ENCODE data around the gene NPIPA5. TPM values are rescaled to one million over a fixed set of nuclear protein-coding genes. Genes with fewer than 3 reads are reported as not detected.
"Not testable (repeated sequence)": the region's sequence is repeated elsewhere in the genome, so short reads cannot be mapped to it uniquely, and the experiment has no call there.

NPIPA5 gene
- total RNA-seq, 1 donor from 2014 or later = 5.0 TPM

GRCh38 chr16:15395631-15396508, 17.8 kb upstream of the NPIPA5 start, which contains the start of gene MPV17L:
Gene MPV17L, plus strand, starts transcription at chr16:15395754. Its CDS starts 144 bp downstream, at chr16:15395898.
- DNase-seq (ENCODE audit: extremely low spot score, unreplicated experiment) = peak; percentile 69
- H3K4me1 Mint-ChIP-seq (ENCODE audit: unreplicated experiment); H3K9me3 Mint-ChIP-seq; H3K36me3 Mint-ChIP-seq; H3K27me3 Mint-ChIP-seq: not testable (repeated sequence)
- TF ChIP-seq, protein P1, sequence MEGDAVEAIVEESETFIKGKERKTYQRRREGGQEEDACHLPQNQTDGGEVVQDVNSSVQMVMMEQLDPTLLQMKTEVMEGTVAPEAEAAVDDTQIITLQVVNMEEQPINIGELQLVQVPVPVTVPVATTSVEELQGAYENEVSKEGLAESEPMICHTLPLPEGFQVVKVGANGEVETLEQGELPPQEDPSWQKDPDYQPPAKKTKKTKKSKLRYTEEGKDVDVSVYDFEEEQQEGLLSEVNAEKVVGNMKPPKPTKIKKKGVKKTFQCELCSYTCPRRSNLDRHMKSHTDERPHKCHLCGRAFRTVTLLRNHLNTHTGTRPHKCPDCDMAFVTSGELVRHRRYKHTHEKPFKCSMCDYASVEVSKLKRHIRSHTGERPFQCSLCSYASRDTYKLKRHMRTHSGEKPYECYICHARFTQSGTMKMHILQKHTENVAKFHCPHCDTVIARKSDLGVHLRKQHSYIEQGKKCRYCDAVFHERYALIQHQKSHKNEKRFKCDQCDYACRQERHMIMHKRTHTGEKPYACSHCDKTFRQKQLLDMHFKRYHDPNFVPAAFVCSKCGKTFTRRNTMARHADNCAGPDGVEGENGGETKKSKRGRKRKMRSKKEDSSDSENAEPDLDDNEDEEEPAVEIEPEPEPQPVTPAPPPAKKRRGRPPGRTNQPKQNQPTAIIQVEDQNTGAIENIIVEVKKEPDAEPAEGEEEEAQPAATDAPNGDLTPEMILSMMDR (conservative IDR thresholded peaks at IDR 0.05) = peak; percentile 35
- Mint-ChIP-seq H3K27ac (peak within 1 kb of the TSS; percentile 34), H3K4me3 (peak within 1 kb of the TSS; percentile 77)

DNA sequence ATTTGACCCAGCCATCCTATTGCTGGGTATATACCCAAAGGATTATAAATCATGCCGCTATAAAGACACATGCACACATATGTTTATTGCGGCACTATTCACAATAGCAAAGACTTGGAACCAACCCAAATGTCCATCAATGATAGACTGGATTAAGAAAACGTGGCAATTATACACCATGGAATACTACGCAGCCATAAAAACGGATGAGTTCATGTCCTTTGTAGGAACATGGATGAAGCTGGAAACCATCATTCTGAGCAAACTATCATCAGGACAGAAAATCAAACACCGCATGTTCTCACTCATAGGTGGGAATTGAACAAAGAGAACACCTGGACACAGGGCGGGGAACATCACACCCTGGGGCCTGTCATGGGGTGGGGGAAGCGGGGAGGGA, 14.9 kb upstream of the NPIPA5 start:
- not testable (repeated sequence) for H3K27ac Mint-ChIP-seq; H3K9me3 Mint-ChIP-seq; DNase-seq (ENCODE audit: extremely low spot score, unreplicated experiment); H3K4me1 Mint-ChIP-seq (ENCODE audit: unreplicated experiment); H3K4me3 Mint-ChIP-seq; H3K27me3 Mint-ChIP-seq; H3K36me3 Mint-ChIP-seq

DNA sequence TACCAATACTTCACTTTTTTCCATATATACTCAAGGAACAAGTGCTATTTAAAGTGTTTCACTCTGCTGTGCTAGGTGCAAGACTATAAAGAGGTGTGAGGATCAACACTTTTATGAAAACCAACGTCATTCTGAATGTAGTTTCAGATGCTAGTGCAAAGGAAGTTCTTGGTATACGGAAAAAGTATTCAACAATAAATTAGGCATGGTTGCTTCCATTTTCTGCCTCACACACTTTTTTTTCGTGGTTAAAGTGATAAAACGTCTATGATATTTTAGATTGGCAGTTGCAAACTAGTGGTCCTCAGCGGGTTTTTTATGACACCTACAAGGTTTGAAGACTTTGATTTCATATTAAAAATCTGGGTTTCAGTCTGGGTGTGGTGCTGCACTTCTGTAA, 11.8 kb upstream of the NPIPA5 start:
- H3K4me1 Mint-ChIP-seq (ENCODE audit: unreplicated experiment); H3K4me3 Mint-ChIP-seq; H3K9me3 Mint-ChIP-seq; H3K27ac Mint-ChIP-seq; H3K27me3 Mint-ChIP-seq; H3K36me3 Mint-ChIP-seq; DNase-seq (ENCODE audit: extremely low spot score, unreplicated experiment): not testable (repeated sequence)

GRCh38 chr16:15388060-15388459, 10.0 kb upstream of the NPIPA5 start:
- H3K27me3 Mint-ChIP-seq; DNase-seq (ENCODE audit: extremely low spot score, unreplicated experiment); H3K4me1 Mint-ChIP-seq (ENCODE audit: unreplicated experiment); H3K9me3 Mint-ChIP-seq; H3K36me3 Mint-ChIP-seq; H3K4me3 Mint-ChIP-seq; H3K27ac Mint-ChIP-seq: not testable (repeated sequence)

DNA sequence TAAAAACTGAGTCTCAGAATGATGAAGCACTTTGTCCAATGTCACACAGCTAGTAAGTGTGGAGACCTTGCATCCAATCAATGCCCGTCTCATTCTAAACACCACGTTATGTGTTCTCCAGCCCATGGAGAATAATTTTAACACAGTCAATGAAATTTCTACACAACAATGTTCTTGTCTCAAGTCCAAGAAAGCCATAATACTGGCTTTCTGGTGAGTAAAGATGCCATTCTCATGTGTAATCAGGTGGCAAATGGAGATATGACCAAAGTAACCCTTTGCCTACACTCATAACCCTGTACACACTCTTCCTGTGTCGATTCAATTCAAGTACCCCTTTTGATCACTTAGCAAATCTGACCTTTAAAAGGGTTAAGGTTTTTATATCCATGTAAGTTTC, 4.7 kb upstream of the NPIPA5 start:
- not testable (repeated sequence) for H3K4me1 Mint-ChIP-seq (ENCODE audit: unreplicated experiment); H3K27me3 Mint-ChIP-seq; H3K4me3 Mint-ChIP-seq; H3K36me3 Mint-ChIP-seq; DNase-seq (ENCODE audit: extremely low spot score, unreplicated experiment); H3K27ac Mint-ChIP-seq; H3K9me3 Mint-ChIP-seq

- not testable (repeated sequence) for H3K9me3 Mint-ChIP-seq; DNase-seq (ENCODE audit: extremely low spot score, unreplicated experiment); H3K4me1 Mint-ChIP-seq (ENCODE audit: unreplicated experiment); H3K36me3 Mint-ChIP-seq; H3K27ac Mint-ChIP-seq; H3K27me3 Mint-ChIP-seq; H3K4me3 Mint-ChIP-seq
Measured at GRCh38 chr16:15357495-15357894, 20.6 kb downstream of the NPIPA5 start.

GRCh38 chr16:15354846-15355245, 23.2 kb downstream of the NPIPA5 start:
- not testable (repeated sequence) for DNase-seq (ENCODE audit: extremely low spot score, unreplicated experiment); H3K27ac Mint-ChIP-seq; H3K27me3 Mint-ChIP-seq; H3K4me3 Mint-ChIP-seq; H3K36me3 Mint-ChIP-seq; H3K4me1 Mint-ChIP-seq (ENCODE audit: unreplicated experiment); H3K9me3 Mint-ChIP-seq

GRCh38 chr16:15352852-15353251, 25.2 kb downstream of the NPIPA5 start:
- DNase-seq (ENCODE audit: extremely low spot score, unreplicated experiment); H3K4me3 Mint-ChIP-seq; H3K4me1 Mint-ChIP-seq (ENCODE audit: unreplicated experiment); H3K36me3 Mint-ChIP-seq; H3K27ac Mint-ChIP-seq; H3K27me3 Mint-ChIP-seq; H3K9me3 Mint-ChIP-seq: not testable (repeated sequence)

- not testable (repeated sequence) for DNase-seq (ENCODE audit: extremely low spot score, unreplicated experiment); H3K4me3 Mint-ChIP-seq; H3K27me3 Mint-ChIP-seq; H3K9me3 Mint-ChIP-seq; H3K36me3 Mint-ChIP-seq; H3K27ac Mint-ChIP-seq; H3K4me1 Mint-ChIP-seq (ENCODE audit: unreplicated experiment)
Measured at GRCh38 chr16:15351745-15352144, 26.3 kb downstream of the NPIPA5 start.

GRCh38 chr16:15351251-15351650, 26.8 kb downstream of the NPIPA5 start:
- DNase-seq (ENCODE audit: extremely low spot score, unreplicated experiment); H3K27ac Mint-ChIP-seq; H3K27me3 Mint-ChIP-seq; H3K36me3 Mint-ChIP-seq; H3K9me3 Mint-ChIP-seq; H3K4me3 Mint-ChIP-seq; H3K4me1 Mint-ChIP-seq (ENCODE audit: unreplicated experiment): not testable (repeated sequence)

GRCh38 chr16:15348721-15349120, 29.4 kb downstream of the NPIPA5 start:
- H3K4me3 Mint-ChIP-seq; H3K27me3 Mint-ChIP-seq; H3K36me3 Mint-ChIP-seq; DNase-seq (ENCODE audit: extremely low spot score, unreplicated experiment); H3K27ac Mint-ChIP-seq; H3K4me1 Mint-ChIP-seq (ENCODE audit: unreplicated experiment); H3K9me3 Mint-ChIP-seq: not testable (repeated sequence)

DNA sequence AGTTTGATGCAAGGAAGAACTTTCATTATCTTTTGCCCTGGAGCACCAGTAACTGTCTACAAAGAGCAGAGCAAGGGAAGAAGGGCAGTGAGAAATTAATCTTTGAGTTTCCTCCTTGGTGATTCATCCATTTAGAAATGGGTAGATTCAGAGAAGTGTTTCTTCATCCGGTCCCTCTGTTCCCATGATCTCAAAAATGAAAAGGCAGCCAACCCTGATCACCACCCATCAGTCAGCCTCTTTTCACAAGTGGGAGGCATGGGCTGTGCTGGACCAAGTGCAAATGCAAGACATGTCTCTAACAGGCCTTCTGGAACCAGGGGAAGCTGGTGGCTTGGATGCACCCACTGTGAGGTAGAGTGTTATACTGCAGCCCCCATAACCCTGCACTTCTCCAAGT, 35.8 kb downstream of the NPIPA5 start:
- not testable (repeated sequence) for H3K9me3 Mint-ChIP-seq; H3K4me3 Mint-ChIP-seq; H3K36me3 Mint-ChIP-seq; DNase-seq (ENCODE audit: extremely low spot score, unreplicated experiment); H3K27me3 Mint-ChIP-seq; H3K27ac Mint-ChIP-seq; H3K4me1 Mint-ChIP-seq (ENCODE audit: unreplicated experiment)

DNA sequence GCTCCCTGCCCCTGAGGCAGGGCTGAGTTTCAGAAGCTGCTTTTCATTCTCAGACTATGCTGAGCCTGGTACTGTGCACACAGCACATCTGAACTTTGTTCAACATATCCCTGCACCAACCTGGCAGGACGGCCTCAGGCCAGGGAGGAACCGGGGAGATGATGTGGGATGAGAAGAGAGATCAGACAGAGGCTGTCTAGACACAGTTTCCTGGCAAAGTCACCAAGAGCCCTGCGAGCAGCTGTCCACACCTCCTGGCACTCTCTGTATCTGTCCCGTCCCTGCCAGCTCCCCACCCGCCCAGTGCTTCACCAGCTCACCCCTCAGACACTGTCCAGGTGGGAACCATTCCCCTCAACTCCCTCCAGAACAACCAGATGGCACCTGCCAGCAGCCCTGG, 39.1 kb downstream of the NPIPA5 start:
- H3K36me3 Mint-ChIP-seq = not testable (repeated sequence)

More for the DNA sequence above, 39.1 kb downstream of the NPIPA5 start:
- H3K27ac Mint-ChIP-seq; H3K27me3 Mint-ChIP-seq; H3K9me3 Mint-ChIP-seq; H3K4me1 Mint-ChIP-seq (ENCODE audit: unreplicated experiment); DNase-seq (ENCODE audit: extremely low spot score, unreplicated experiment); H3K4me3 Mint-ChIP-seq: not testable (repeated sequence)

Data from type B pancreatic cell (in vitro differentiated cells).